ENCODE measurements around the gene HTN3.

GRCh38 chr4:70008771-70009170, 19.5 kb upstream of the HTN3 start:
- no peak for TF ChIP-seq CTCF (conservative IDR thresholded peaks at IDR 0.05; ENCODE audit: low read depth, low read length)
- TF ChIP-seq EZH2phosphoT487 (IDR thresholded peaks at IDR 0.05; ENCODE audit: borderline replicate concordance, low read length): no peak
- no peak for TF ChIP-seq EZH2 (IDR thresholded peaks at IDR 0.05; ENCODE audit: low read length, unreplicated experiment)
